Measurements from ENCODE around the gene NCF2. TPM values are rescaled to one million over a fixed set of nuclear protein-coding genes. Genes with fewer than 3 reads are reported as not detected.
"Not testable (repeated sequence)": the region's sequence is repeated elsewhere in the genome, so short reads cannot be mapped to it uniquely, and the experiment has no call there.

NCF2 gene
- total RNA-seq, 2 donors from 2014 or later: 8.3 to 9.6 TPM

GRCh38 chr1:183622884-183623785, 32.9 kb upstream of the NCF2 start:
- intact Hi-C loops (cut with DNase I): loop anchor here (10.0 kb wide), 1 partner anchor 158 kb away; no protein-coding TSS in a partner anchor
- peak; percentile 78 for ATAC-seq
- no peak overlapping the region for H3K27ac ChIP-seq
- H3K27me3 ChIP-seq: no peaks in the 10 kb centered on the region
- H3K36me3 ChIP-seq (replicated peaks in 1 of 2; ENCODE audit: insufficient read depth in 1 of 2, low read depth in 2 of 2): no peaks in the 10 kb centered on the region
- no peak for TF ChIP-seq POLR2A (IDR thresholded peaks at IDR 0.05)
- peak in 6 of 7 experiments; percentile 41 to 64 (median 59) for TF ChIP-seq CTCF (IDR thresholded peaks at IDR 0.05)
- H3K4me3 ChIP-seq: no peak overlapping the region
- no peaks in the 10 kb centered on the region for H3K9me3 ChIP-seq
- H3K4me1 ChIP-seq: peaks cover 26% of the 10 kb centered on the region
- peak; percentile 49 to 66 (median 56) for DNase-seq
- WGBS, 2 donors: 44 to 46% methylated on average over 10 of the region's 10 CpGs

GRCh38 chr1:183622013-183622412, 31.8 kb upstream of the NCF2 start:
- Histone ChIP-seq H3K4me1 (peaks cover 26% of the 10 kb centered on the region), H3K4me3 (no peak overlapping the region), H3K9me3 (no peaks in the 10 kb centered on the region), H3K27ac (no peak overlapping the region), H3K27me3 (no peaks in the 10 kb centered on the region), H3K36me3 (replicated peaks in 1 of 2; ENCODE audit: insufficient read depth in 1 of 2, low read depth in 2 of 2) (no peaks in the 10 kb centered on the region)
- no peak for ATAC-seq
- WGBS, 2 donors: 29 to 41% methylated on average over 1 of the region's 1 CpG
- TF ChIP-seq CTCF (IDR thresholded peaks at IDR 0.05) (no peak), POLR2A (IDR thresholded peaks at IDR 0.05) (no peak)
- intact Hi-C loops (cut with DNase I): loop anchor here (10.0 kb wide), 1 partner anchor 157 kb away; no protein-coding TSS in a partner anchor
- no peak for DNase-seq

- Histone ChIP-seq H3K9me3 (no peaks in the 10 kb centered on the region), H3K36me3 (replicated peaks in 1 of 2; ENCODE audit: insufficient read depth in 1 of 2, low read depth in 2 of 2) (no peaks in the 10 kb centered on the region), H3K27ac (no peak overlapping the region), H3K27me3 (no peaks in the 10 kb centered on the region), H3K4me1 (peaks cover 15% of the 10 kb centered on the region), H3K4me3 (no peak overlapping the region)
- TF ChIP-seq CTCF (IDR thresholded peaks at IDR 0.05) (no peak), POLR2A (IDR thresholded peaks at IDR 0.05) (no peak)
- intact Hi-C loops (cut with DNase I): loop anchor here (10.0 kb wide), 1 partner anchor 156 kb away; no protein-coding TSS in a partner anchor
- no peak for ATAC-seq
- DNase-seq: no peak
- 76% methylated on average over 2 of the region's 2 CpGs for WGBS, 2 donors
Measured at GRCh38 chr1:183620311-183620710, 30.1 kb upstream of the NCF2 start.

GRCh38 chr1:183619781-183620180, 29.5 kb upstream of the NCF2 start:
- H3K9me3 ChIP-seq: no peaks in the 10 kb centered on the region
- intact Hi-C loops (cut with DNase I): loop anchor here (10.0 kb wide), 1 partner anchor 155 kb away; no protein-coding TSS in a partner anchor
- ATAC-seq: no peak
- WGBS, 2 donors: 73 to 75% methylated on average over 1 of the region's 1 CpG
- H3K27me3 ChIP-seq: no peaks in the 10 kb centered on the region
- H3K27ac ChIP-seq: no peak overlapping the region
- DNase-seq: no peak
- TF ChIP-seq CTCF (IDR thresholded peaks at IDR 0.05): no peak
- peaks cover 15% of the 10 kb centered on the region for H3K4me1 ChIP-seq
- no peaks in the 10 kb centered on the region for H3K36me3 ChIP-seq (replicated peaks in 1 of 2; ENCODE audit: insufficient read depth in 1 of 2, low read depth in 2 of 2)
- no peak overlapping the region for H3K4me3 ChIP-seq

- H3K4me1 ChIP-seq: peaks cover 15% of the 10 kb centered on the region
- intact Hi-C loops (cut with DNase I); H3K4me3 ChIP-seq; H3K9me3 ChIP-seq; ATAC-seq; H3K36me3 ChIP-seq (replicated peaks in 1 of 2; ENCODE audit: insufficient read depth in 1 of 2, low read depth in 2 of 2); DNase-seq; H3K27me3 ChIP-seq; H3K27ac ChIP-seq: not testable (repeated sequence)
- WGBS, 2 donors: 75 to 82% methylated on average over 5 of the region's 5 CpGs
Measured at GRCh38 chr1:183618202-183618601, 27.9 kb upstream of the NCF2 start.

- intact Hi-C loops (cut with DNase I); H3K27me3 ChIP-seq; H3K4me3 ChIP-seq; H3K27ac ChIP-seq; H3K4me1 ChIP-seq; ATAC-seq; H3K9me3 ChIP-seq; DNase-seq; H3K36me3 ChIP-seq (replicated peaks in 1 of 2; ENCODE audit: insufficient read depth in 1 of 2, low read depth in 2 of 2): not testable (repeated sequence)
- WGBS, 2 donors: 82 to 87% methylated on average over 2 to 3 of the region's 3 CpGs
Measured at GRCh38 chr1:183612975-183613374, 22.7 kb upstream of the NCF2 start.

Data from body of pancreas (tissue), 4 donors.